ENCODE results near the gene NTM.
"Not testable (repeated sequence)": the region's sequence is repeated elsewhere in the genome, so short reads cannot be mapped to it uniquely, and the experiment has no call there.

The NTM gene

GRCh38 chr11:132057266-132057665, 686.9 kb downstream of the NTM start:
- no peak overlapping the region for H3K9ac ChIP-seq (ENCODE audit: low read depth in 1 of 2, low read length in 2 of 2)
- no peaks in the 10 kb centered on the region for H3K4me1 ChIP-seq (ENCODE audit: control insufficient read depth in 2 of 2, insufficient read depth in 2 of 2, low read length in 2 of 2)
- H3K36me3 ChIP-seq (ENCODE audit: control insufficient read depth in 2 of 2, insufficient read depth in 2 of 2, low read length in 2 of 2): no peaks in the 10 kb centered on the region
- no peak overlapping the region for H3K4me3 ChIP-seq (ENCODE audit: low read length in 2 of 2)
- H3K27ac ChIP-seq (ENCODE audit: low read depth in 2 of 2, low read length in 2 of 2): no peak overlapping the region
- H3K9me3 ChIP-seq (ENCODE audit: control insufficient read depth in 2 of 2, low read length in 2 of 2): no peaks in the 10 kb centered on the region
- no peaks in the 10 kb centered on the region for H3K27me3 ChIP-seq (ENCODE audit: control insufficient read depth in 2 of 2, insufficient read depth in 2 of 2, low read length in 2 of 2)

- Histone ChIP-seq H3K4me1 (ENCODE audit: control insufficient read depth in 2 of 2, insufficient read depth in 2 of 2, low read length in 2 of 2) (no peaks in the 10 kb centered on the region), H3K27me3 (ENCODE audit: control insufficient read depth in 2 of 2, insufficient read depth in 2 of 2, low read length in 2 of 2) (no peaks in the 10 kb centered on the region), H3K9me3 (ENCODE audit: control insufficient read depth in 2 of 2, low read length in 2 of 2) (no peaks in the 10 kb centered on the region), H3K27ac (ENCODE audit: low read depth in 2 of 2, low read length in 2 of 2) (peak overlapping the region in 1 of 2 donors; percentile 4), H3K36me3 (ENCODE audit: control insufficient read depth in 2 of 2, insufficient read depth in 2 of 2, low read length in 2 of 2) (no peaks in the 10 kb centered on the region), H3K9ac (ENCODE audit: low read depth in 1 of 2, low read length in 2 of 2) (no peak overlapping the region), H3K4me3 (ENCODE audit: low read length in 2 of 2) (no peak overlapping the region)
These were observed 687.9 kb downstream of the NTM start for GRCh38 chr11:132058211-132058772.

DNA sequence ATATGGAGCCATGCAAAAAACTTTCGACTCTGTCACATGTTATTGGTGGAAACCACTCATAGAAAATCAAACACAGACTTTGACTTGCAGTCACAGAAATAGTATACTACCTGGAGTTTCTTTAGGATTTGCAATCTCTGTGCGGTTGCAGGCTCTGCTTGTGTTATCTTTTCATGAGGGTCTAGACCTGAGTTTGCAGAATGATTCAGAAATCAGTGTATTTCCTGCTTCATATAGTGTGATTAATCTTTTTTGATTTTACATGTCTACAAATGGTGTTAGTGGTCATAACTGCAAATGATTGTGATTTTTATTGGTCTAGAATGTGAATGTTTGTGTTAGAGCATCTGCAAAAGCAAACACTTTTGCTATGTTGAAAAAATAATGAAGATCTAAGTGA, 690.2 kb downstream of the NTM start:
- no peaks in the 10 kb centered on the region for H3K36me3 ChIP-seq (ENCODE audit: control insufficient read depth in 2 of 2, insufficient read depth in 2 of 2, low read length in 2 of 2)
- H3K9ac ChIP-seq (ENCODE audit: low read depth in 1 of 2, low read length in 2 of 2): no peak overlapping the region
- no peaks in the 10 kb centered on the region for H3K4me1 ChIP-seq (ENCODE audit: control insufficient read depth in 2 of 2, insufficient read depth in 2 of 2, low read length in 2 of 2)
- no peak overlapping the region for H3K27ac ChIP-seq (ENCODE audit: low read depth in 2 of 2, low read length in 2 of 2)
- H3K4me3 ChIP-seq (ENCODE audit: low read length in 2 of 2): no peak overlapping the region
- no peaks in the 10 kb centered on the region for H3K9me3 ChIP-seq (ENCODE audit: control insufficient read depth in 2 of 2, low read length in 2 of 2)
- no peaks in the 10 kb centered on the region for H3K27me3 ChIP-seq (ENCODE audit: control insufficient read depth in 2 of 2, insufficient read depth in 2 of 2, low read length in 2 of 2)

- Histone ChIP-seq H3K9me3 (ENCODE audit: control insufficient read depth in 2 of 2, low read length in 2 of 2) (peaks cover 0 to under 1% of the 10 kb centered on the region in 2 donors), H3K4me3 (ENCODE audit: low read length in 2 of 2) (no peak overlapping the region), H3K4me1 (ENCODE audit: control insufficient read depth in 2 of 2, insufficient read depth in 2 of 2, low read length in 2 of 2) (no peaks in the 10 kb centered on the region)
These were observed 691.6 kb downstream of the NTM start for GRCh38 chr11:132062031-132062430.

DNA sequence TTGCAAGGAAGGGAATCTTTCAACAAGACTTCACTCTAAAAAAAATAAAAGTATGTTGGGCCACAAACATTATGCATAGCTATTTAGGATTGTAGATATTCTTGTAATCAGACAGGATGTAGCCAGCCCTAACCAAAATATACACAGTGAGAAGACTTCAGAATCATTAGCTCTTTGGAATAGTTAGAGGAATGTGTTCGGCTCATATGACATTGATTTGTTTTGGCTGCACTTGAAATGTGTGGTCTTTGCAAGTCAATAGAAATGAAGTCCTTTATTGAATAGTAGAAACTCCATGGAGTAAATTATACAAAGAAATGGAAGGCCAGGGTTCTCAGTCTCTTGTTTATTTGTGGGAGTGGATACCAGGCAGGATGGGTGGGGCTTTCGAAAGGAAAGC, 692.1 kb downstream of the NTM start:
- Histone ChIP-seq H3K9ac (ENCODE audit: low read depth in 1 of 2, low read length in 2 of 2) (no peak overlapping the region), H3K4me1 (ENCODE audit: control insufficient read depth in 2 of 2, insufficient read depth in 2 of 2, low read length in 2 of 2) (no peaks in the 10 kb centered on the region), H3K27ac (ENCODE audit: low read depth in 2 of 2, low read length in 2 of 2) (no peak overlapping the region), H3K27me3 (ENCODE audit: control insufficient read depth in 2 of 2, insufficient read depth in 2 of 2, low read length in 2 of 2) (no peaks in the 10 kb centered on the region), H3K4me3 (ENCODE audit: low read length in 2 of 2) (no peak overlapping the region), H3K36me3 (ENCODE audit: control insufficient read depth in 2 of 2, insufficient read depth in 2 of 2, low read length in 2 of 2) (no peaks in the 10 kb centered on the region), H3K9me3 (ENCODE audit: control insufficient read depth in 2 of 2, low read length in 2 of 2) (peaks cover 0 to 2% of the 10 kb centered on the region in 2 donors)

More at GRCh38 chr11:132062031-132062430, 691.6 kb downstream of the NTM start:
- Histone ChIP-seq H3K27me3 (ENCODE audit: control insufficient read depth in 2 of 2, insufficient read depth in 2 of 2, low read length in 2 of 2) (no peaks in the 10 kb centered on the region), H3K27ac (ENCODE audit: low read depth in 2 of 2, low read length in 2 of 2) (no peak overlapping the region), H3K9ac (ENCODE audit: low read depth in 1 of 2, low read length in 2 of 2) (no peak overlapping the region), H3K36me3 (ENCODE audit: control insufficient read depth in 2 of 2, insufficient read depth in 2 of 2, low read length in 2 of 2) (no peaks in the 10 kb centered on the region)

GRCh38 chr11:132064987-132065620, 694.7 kb downstream of the NTM start:
- H3K4me3 ChIP-seq (ENCODE audit: low read length in 2 of 2): no peak overlapping the region
- H3K9me3 ChIP-seq (ENCODE audit: control insufficient read depth in 2 of 2, low read length in 2 of 2): peaks cover 0 to 2% of the 10 kb centered on the region in 2 donors
- no peaks in the 10 kb centered on the region for H3K36me3 ChIP-seq (ENCODE audit: control insufficient read depth in 2 of 2, insufficient read depth in 2 of 2, low read length in 2 of 2)
- H3K27me3 ChIP-seq (ENCODE audit: control insufficient read depth in 2 of 2, insufficient read depth in 2 of 2, low read length in 2 of 2): no peaks in the 10 kb centered on the region
- no peak overlapping the region for H3K9ac ChIP-seq (ENCODE audit: low read depth in 1 of 2, low read length in 2 of 2)
- no peaks in the 10 kb centered on the region for H3K4me1 ChIP-seq (ENCODE audit: control insufficient read depth in 2 of 2, insufficient read depth in 2 of 2, low read length in 2 of 2)
- H3K27ac ChIP-seq (ENCODE audit: low read depth in 2 of 2, low read length in 2 of 2): no peak overlapping the region

- no peak overlapping the region for H3K4me3 ChIP-seq (ENCODE audit: low read length in 2 of 2)
- peaks cover 0 to 4% of the 10 kb centered on the region in 2 donors for H3K9me3 ChIP-seq (ENCODE audit: control insufficient read depth in 2 of 2, low read length in 2 of 2)
- H3K36me3 ChIP-seq (ENCODE audit: control insufficient read depth in 2 of 2, insufficient read depth in 2 of 2, low read length in 2 of 2): no peaks in the 10 kb centered on the region
- no peak overlapping the region for H3K9ac ChIP-seq (ENCODE audit: low read depth in 1 of 2, low read length in 2 of 2)
- no peaks in the 10 kb centered on the region for H3K27me3 ChIP-seq (ENCODE audit: control insufficient read depth in 2 of 2, insufficient read depth in 2 of 2, low read length in 2 of 2)
- H3K27ac ChIP-seq (ENCODE audit: low read depth in 2 of 2, low read length in 2 of 2): no peak overlapping the region
- no peaks in the 10 kb centered on the region for H3K4me1 ChIP-seq (ENCODE audit: control insufficient read depth in 2 of 2, insufficient read depth in 2 of 2, low read length in 2 of 2)
These were observed 698.1 kb downstream of the NTM start for GRCh38 chr11:132068556-132068955.

- H3K27me3 ChIP-seq (ENCODE audit: control insufficient read depth in 2 of 2, insufficient read depth in 2 of 2, low read length in 2 of 2); H3K4me1 ChIP-seq (ENCODE audit: control insufficient read depth in 2 of 2, insufficient read depth in 2 of 2, low read length in 2 of 2); H3K36me3 ChIP-seq (ENCODE audit: control insufficient read depth in 2 of 2, insufficient read depth in 2 of 2, low read length in 2 of 2); H3K9me3 ChIP-seq (ENCODE audit: control insufficient read depth in 2 of 2, low read length in 2 of 2); H3K9ac ChIP-seq (ENCODE audit: low read depth in 1 of 2, low read length in 2 of 2); H3K27ac ChIP-seq (ENCODE audit: low read depth in 2 of 2, low read length in 2 of 2); H3K4me3 ChIP-seq (ENCODE audit: low read length in 2 of 2): not testable (repeated sequence)
These were observed 699.2 kb downstream of the NTM start for GRCh38 chr11:132069593-132069992.

DNA sequence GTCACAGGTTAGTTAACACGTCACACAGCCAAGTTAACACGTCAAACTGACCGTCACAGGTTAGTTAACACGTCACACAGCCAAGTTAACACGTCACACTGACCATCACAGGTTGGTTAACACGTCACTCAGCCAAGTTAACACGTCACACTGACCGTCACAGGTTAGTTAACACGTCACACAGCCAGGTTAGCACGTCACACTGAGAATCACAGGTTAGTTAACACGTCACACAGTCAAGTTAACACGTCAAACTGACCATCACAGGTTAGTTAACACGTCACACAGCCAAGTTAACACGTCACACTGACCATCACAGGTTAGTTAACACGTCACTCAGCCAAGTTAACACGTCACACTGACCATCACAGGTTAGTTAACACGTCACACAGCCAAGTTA, 700.5 kb downstream of the NTM start:
- not testable (repeated sequence) for H3K9me3 ChIP-seq (ENCODE audit: control insufficient read depth in 2 of 2, low read length in 2 of 2); H3K4me3 ChIP-seq (ENCODE audit: low read length in 2 of 2); H3K27me3 ChIP-seq (ENCODE audit: control insufficient read depth in 2 of 2, insufficient read depth in 2 of 2, low read length in 2 of 2); H3K4me1 ChIP-seq (ENCODE audit: control insufficient read depth in 2 of 2, insufficient read depth in 2 of 2, low read length in 2 of 2); H3K36me3 ChIP-seq (ENCODE audit: control insufficient read depth in 2 of 2, insufficient read depth in 2 of 2, low read length in 2 of 2); H3K27ac ChIP-seq (ENCODE audit: low read depth in 2 of 2, low read length in 2 of 2); H3K9ac ChIP-seq (ENCODE audit: low read depth in 1 of 2, low read length in 2 of 2)

GRCh38 chr11:132072044-132072857, 701.8 kb downstream of the NTM start:
- Histone ChIP-seq H3K4me1 (ENCODE audit: control insufficient read depth in 2 of 2, insufficient read depth in 2 of 2, low read length in 2 of 2) (no peaks in the 10 kb centered on the region), H3K4me3 (ENCODE audit: low read length in 2 of 2) (no peak overlapping the region), H3K27ac (ENCODE audit: low read depth in 2 of 2, low read length in 2 of 2) (no peak overlapping the region), H3K9ac (ENCODE audit: low read depth in 1 of 2, low read length in 2 of 2) (no peak overlapping the region), H3K27me3 (ENCODE audit: control insufficient read depth in 2 of 2, insufficient read depth in 2 of 2, low read length in 2 of 2) (no peaks in the 10 kb centered on the region), H3K36me3 (ENCODE audit: control insufficient read depth in 2 of 2, insufficient read depth in 2 of 2, low read length in 2 of 2) (no peaks in the 10 kb centered on the region), H3K9me3 (ENCODE audit: control insufficient read depth in 2 of 2, low read length in 2 of 2) (peaks cover 0 to 2% of the 10 kb centered on the region in 2 donors)

Data from mucosa of rectum (tissue), 2 donors.